Duodenal mucosa (tissue), 2 donors: ENCODE measurements around the gene GFRA4.

ENCODE experiments used
- H3K27ac ChIP-seq: one replicate; pipeline ENCODE4 v1.7.0; 2013; ENCODE audit warnings: low read depth, low read length
- H3K27me3 ChIP-seq, 2 donors: one replicate each; pipeline ENCODE4 v1.7.0; 2013; ENCODE audit warnings: low read length in 2 of 2, control low read depth in 1 of 2; ENCODE audit not compliant: insufficient read depth in 2 of 2, control insufficient read depth in 1 of 2
- H3K36me3 ChIP-seq, 2 donors: one replicate each; pipeline ENCODE4 v1.7.0; 2013; ENCODE audit warnings: low read length in 2 of 2, control low read depth in 1 of 2; ENCODE audit not compliant: insufficient read depth in 2 of 2, control insufficient read depth in 1 of 2
- H3K4me1 ChIP-seq, 2 donors: one replicate each; pipeline ENCODE4 v1.7.0; 2013; ENCODE audit warnings: low read length in 2 of 2, control low read depth in 1 of 2; ENCODE audit not compliant: insufficient read depth in 2 of 2, control insufficient read depth in 1 of 2
- H3K4me3 ChIP-seq, 2 donors: one replicate each; pipeline ENCODE4 v1.7.0; 2013; ENCODE audit warnings: low read length in 2 of 2, low read depth in 1 of 2
- H3K9ac ChIP-seq, 2 donors: one replicate each; pipeline ENCODE4 v1.7.0; 2013; ENCODE audit warnings: low read length in 2 of 2, low read depth in 1 of 2
- H3K9me3 ChIP-seq, 2 donors: one replicate each; pipeline ENCODE4 v1.7.0; 2013; ENCODE audit warnings: low read length in 2 of 2, control low read depth in 1 of 2; ENCODE audit not compliant: control insufficient read depth in 1 of 2

GFRA4 gene

GRCh38 chr20:3693376-3693775 is 30.2 kb upstream of the GFRA4 start:
- Histone ChIP-seq H3K36me3 (no peaks in the 10 kb centered on the region), H3K4me1 (no peaks in the 10 kb centered on the region)

GRCh38 chr20:3692706-3693294 is 29.6 kb upstream of the GFRA4 start:
- no peak overlapping the region for H3K9ac ChIP-seq
- H3K4me1 ChIP-seq: peaks cover 0 to under 1% of the 10 kb centered on the region in 2 donors
- no peak overlapping the region for H3K27ac ChIP-seq

More at GRCh38 chr20:3693376-3693775, 30.2 kb upstream of the GFRA4 start:
- H3K4me3 ChIP-seq: no peak overlapping the region
- no peak overlapping the region for H3K9ac ChIP-seq
- H3K27me3 ChIP-seq: no peaks in the 10 kb centered on the region
- H3K27ac ChIP-seq: no peak overlapping the region
- H3K9me3 ChIP-seq: peaks cover 0 to 5% of the 10 kb centered on the region in 2 donors

GRCh38 chr20:3691897-3692296 is 28.7 kb upstream of the GFRA4 start:
- Histone ChIP-seq H3K36me3 (no peaks in the 10 kb centered on the region), H3K27me3 (no peaks in the 10 kb centered on the region), H3K4me3 (no peak overlapping the region)

More at GRCh38 chr20:3692706-3693294, 29.6 kb upstream of the GFRA4 start:
- H3K9me3 ChIP-seq: peaks cover 0 to 5% of the 10 kb centered on the region in 2 donors
- no peak overlapping the region for H3K4me3 ChIP-seq
- no peaks in the 10 kb centered on the region for H3K36me3 ChIP-seq
- no peaks in the 10 kb centered on the region for H3K27me3 ChIP-seq

GRCh38 chr20:3691306-3691705 is 28.1 kb upstream of the GFRA4 start:
- no peak overlapping the region for H3K4me3 ChIP-seq
- peaks cover 11 to 15% of the 10 kb centered on the region in 2 donors for H3K4me1 ChIP-seq
- H3K27ac ChIP-seq: no peak overlapping the region
- H3K9ac ChIP-seq: no peak overlapping the region
- no peaks in the 10 kb centered on the region for H3K27me3 ChIP-seq
- peaks cover 0 to 3% of the 10 kb centered on the region in 2 donors for H3K9me3 ChIP-seq
- H3K36me3 ChIP-seq: no peaks in the 10 kb centered on the region

More at GRCh38 chr20:3691897-3692296, 28.7 kb upstream of the GFRA4 start:
- Histone ChIP-seq H3K9me3 (peaks cover 0 to 5% of the 10 kb centered on the region in 2 donors), H3K27ac (no peak overlapping the region), H3K9ac (no peak overlapping the region), H3K4me1 (peaks cover 5 to 9% of the 10 kb centered on the region in 2 donors)

- H3K9ac ChIP-seq: no peak overlapping the region
- peaks cover 0 to 3% of the 10 kb centered on the region in 2 donors for H3K27me3 ChIP-seq
Observed at GRCh38 chr20:3690413-3690812, 27.2 kb upstream of the GFRA4 start.

GRCh38 chr20:3689978-3690377 is 26.8 kb upstream of the GFRA4 start:
- H3K27ac ChIP-seq: no peak overlapping the region
- no peak overlapping the region for H3K4me3 ChIP-seq
- peaks cover 11 to 15% of the 10 kb centered on the region in 2 donors for H3K4me1 ChIP-seq
- H3K9me3 ChIP-seq: no peaks in the 10 kb centered on the region
- H3K36me3 ChIP-seq: no peaks in the 10 kb centered on the region
- H3K9ac ChIP-seq: no peak overlapping the region
- peaks cover 0 to 3% of the 10 kb centered on the region in 2 donors for H3K27me3 ChIP-seq

More at GRCh38 chr20:3690413-3690812, 27.2 kb upstream of the GFRA4 start:
- Histone ChIP-seq H3K4me3 (no peak overlapping the region), H3K9me3 (no peaks in the 10 kb centered on the region), H3K27ac (no peak overlapping the region), H3K36me3 (no peaks in the 10 kb centered on the region), H3K4me1 (peaks cover 11 to 15% of the 10 kb centered on the region in 2 donors)

GRCh38 chr20:3687655-3688054 is 24.5 kb upstream of the GFRA4 start:
- no peak overlapping the region for H3K9ac ChIP-seq
- no peaks in the 10 kb centered on the region for H3K9me3 ChIP-seq
- no peak overlapping the region for H3K4me3 ChIP-seq
- peaks cover 0 to 3% of the 10 kb centered on the region in 2 donors for H3K27me3 ChIP-seq
- no peaks in the 10 kb centered on the region for H3K36me3 ChIP-seq
- H3K4me1 ChIP-seq: peaks cover 11 to 15% of the 10 kb centered on the region in 2 donors
- H3K27ac ChIP-seq: no peak overlapping the region

GRCh38 chr20:3686867-3687321 is 23.7 kb upstream of the GFRA4 start:
- Histone ChIP-seq H3K27ac (no peak overlapping the region), H3K4me3 (no peak overlapping the region), H3K9ac (no peak overlapping the region), H3K4me1 (peaks cover 11 to 15% of the 10 kb centered on the region in 2 donors), H3K9me3 (no peaks in the 10 kb centered on the region), H3K36me3 (no peaks in the 10 kb centered on the region), H3K27me3 (peaks cover 5 to 8% of the 10 kb centered on the region in 2 donors)

- H3K36me3 ChIP-seq: no peaks in the 10 kb centered on the region
- H3K4me3 ChIP-seq: no peak overlapping the region
- H3K9me3 ChIP-seq: no peaks in the 10 kb centered on the region
- no peak overlapping the region for H3K9ac ChIP-seq
- H3K27ac ChIP-seq: no peak overlapping the region
- H3K27me3 ChIP-seq: peaks cover 9 to 13% of the 10 kb centered on the region in 2 donors
- H3K4me1 ChIP-seq: peaks cover 11 to 15% of the 10 kb centered on the region in 2 donors
Observed at GRCh38 chr20:3686421-3686820, 23.2 kb upstream of the GFRA4 start.

GRCh38 chr20:3685341-3685740 is 22.1 kb upstream of the GFRA4 start:
- peaks cover 11 to 15% of the 10 kb centered on the region in 2 donors for H3K4me1 ChIP-seq
- no peaks in the 10 kb centered on the region for H3K36me3 ChIP-seq
- peaks cover 19 to 23% of the 10 kb centered on the region in 2 donors for H3K27me3 ChIP-seq
- H3K4me3 ChIP-seq: no peak overlapping the region
- no peak overlapping the region for H3K9ac ChIP-seq
- H3K9me3 ChIP-seq: no peaks in the 10 kb centered on the region
- H3K27ac ChIP-seq: no peak overlapping the region
